Measurements from ENCODE around the gene RPS5.
A peak's percentile ranks its signal among the peaks of the same experiment; 100 is the strongest.

RPS5 gene

DNA sequence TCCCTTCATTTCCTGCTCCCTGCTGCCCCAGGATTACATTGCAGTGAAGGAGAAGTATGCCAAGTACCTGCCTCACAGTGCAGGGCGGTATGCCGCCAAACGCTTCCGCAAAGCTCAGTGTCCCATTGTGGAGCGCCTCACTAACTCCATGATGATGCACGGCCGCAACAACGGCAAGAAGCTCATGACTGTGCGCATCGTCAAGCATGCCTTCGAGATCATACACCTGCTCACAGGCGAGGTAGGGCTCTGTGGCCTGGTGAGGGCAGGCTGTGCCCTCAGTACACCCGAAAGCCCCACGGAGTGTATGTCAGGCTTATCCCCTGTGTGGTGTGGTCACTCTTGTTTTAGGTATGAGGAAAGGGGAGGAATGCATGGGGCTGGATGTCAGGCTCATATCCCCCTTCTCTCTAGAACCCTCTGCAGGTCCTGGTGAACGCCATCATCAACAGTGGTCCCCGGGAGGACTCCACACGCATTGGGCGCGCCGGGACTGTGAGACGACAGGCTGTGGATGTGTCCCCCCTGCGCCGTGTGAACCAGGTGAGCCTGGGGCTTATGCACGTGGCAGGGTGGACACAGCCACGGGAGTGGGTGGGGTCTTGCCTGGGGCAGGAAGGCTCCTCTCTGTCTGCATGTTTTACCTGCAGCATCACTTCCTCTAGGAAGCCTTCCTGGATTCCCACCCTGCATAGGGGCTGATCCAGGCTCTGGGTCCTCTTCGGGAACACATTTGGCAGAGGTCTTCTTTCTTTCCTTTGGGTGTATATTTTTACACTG is 6.1 kb downstream of the RPS5 start:
- Mint-ChIP-seq H3K27me3 (no peaks in the 10 kb centered on the region), H3K4me1 (ENCODE audit: low read depth) (peaks cover 47% of the 10 kb centered on the region), H3K9me3 (no peaks in the 10 kb centered on the region), H3K27ac (no peak overlapping the region), H3K4me3 (no peak overlapping the region), H3K36me3 (ENCODE audit: low read depth) (peaks cover 62% of the 10 kb centered on the region)

DNA sequence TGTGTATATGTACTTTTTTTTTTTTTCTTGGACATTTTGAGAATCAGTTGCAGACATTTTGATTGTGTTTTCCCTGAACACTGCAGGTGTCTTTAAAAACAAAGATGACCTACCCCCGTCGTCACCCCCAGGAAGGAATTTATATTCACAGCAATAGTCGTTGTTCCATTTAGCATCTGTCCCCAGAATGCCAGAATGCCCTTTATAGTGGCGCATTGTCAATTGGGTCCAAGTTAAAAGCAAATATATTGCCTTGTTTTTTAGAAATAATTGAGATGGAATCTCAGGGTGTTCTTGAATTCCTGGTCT is 6.6 kb downstream of the RPS5 start:
- Mint-ChIP-seq H3K9me3 (no peaks in the 10 kb centered on the region), H3K36me3 (ENCODE audit: low read depth) (peaks cover 56% of the 10 kb centered on the region), H3K4me1 (ENCODE audit: low read depth) (peaks cover 42% of the 10 kb centered on the region), H3K27me3 (no peaks in the 10 kb centered on the region), H3K27ac (no peak overlapping the region), H3K4me3 (no peak overlapping the region)

DNA sequence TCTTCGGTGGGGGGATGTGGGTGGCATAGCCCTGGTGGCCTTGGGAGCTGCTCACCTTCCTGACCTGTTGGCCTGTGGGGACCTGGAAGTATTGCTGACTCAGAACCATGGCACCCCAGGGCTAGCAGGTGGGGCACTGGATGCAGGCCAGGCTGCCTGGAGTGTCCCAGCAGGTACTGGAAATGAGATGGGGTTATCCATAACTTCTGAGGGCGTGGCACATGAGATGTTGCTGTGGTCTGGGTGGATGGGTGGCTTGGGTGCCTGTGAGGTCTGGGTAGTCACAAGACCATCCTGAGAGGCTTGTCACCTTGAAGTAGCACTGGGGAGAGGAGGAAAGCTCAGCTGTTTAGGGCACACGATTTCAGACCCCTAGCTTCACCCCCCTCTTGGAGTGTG is 7.8 kb downstream of the RPS5 start:
- no peaks in the 10 kb centered on the region for H3K9me3 Mint-ChIP-seq
- H3K27ac Mint-ChIP-seq = no peak overlapping the region
- H3K27me3 Mint-ChIP-seq = peaks cover 5% of the 10 kb centered on the region
- no peak overlapping the region for H3K4me3 Mint-ChIP-seq
- H3K36me3 Mint-ChIP-seq (ENCODE audit: low read depth) = peaks cover 48% of the 10 kb centered on the region
- H3K4me1 Mint-ChIP-seq (ENCODE audit: low read depth) = peaks cover 33% of the 10 kb centered on the region

DNA sequence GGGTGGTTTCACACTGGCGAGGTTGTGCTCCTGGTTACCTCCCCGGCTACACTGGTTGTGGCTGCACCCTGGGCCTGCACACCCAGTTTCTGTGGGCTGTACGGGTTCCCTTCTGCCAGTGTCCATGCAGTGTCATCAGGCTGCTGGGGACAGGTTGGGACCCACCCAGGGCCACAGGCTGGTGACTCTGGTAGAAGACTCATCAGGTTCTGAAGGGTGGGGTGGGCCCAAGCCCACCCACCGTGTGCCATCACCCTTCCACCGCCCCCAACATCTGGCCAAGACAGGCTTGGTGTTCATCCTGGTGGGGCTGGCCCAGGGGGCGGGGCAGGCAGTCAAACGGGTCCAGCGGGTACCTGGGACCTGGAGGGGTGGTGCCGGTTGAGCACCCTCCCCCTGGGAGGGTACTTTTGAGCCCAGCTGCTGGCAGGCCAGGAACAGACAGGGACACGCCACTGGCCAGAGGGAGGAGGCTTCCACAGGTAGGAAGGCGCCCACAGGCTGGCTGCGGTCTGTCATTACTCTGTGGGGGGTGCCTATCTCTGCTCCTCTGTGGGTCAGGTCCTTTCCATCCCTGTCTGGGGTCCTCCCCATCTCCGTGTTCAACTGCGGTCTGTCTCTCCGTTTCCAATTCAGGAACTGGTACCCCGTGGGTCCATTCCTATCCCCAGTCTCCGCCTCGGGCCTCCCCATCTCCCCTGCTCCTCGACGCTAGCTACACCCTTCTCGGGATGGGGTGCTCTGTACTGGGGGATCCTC is 8.3 kb downstream of the RPS5 start, which contains the start of gene RNF225:
Gene RNF225 (plus strand): TSS at position 437 of the 759 bp plus-strand sequence. CDS start 434 bp downstream, outside the sequence.
- no peak within 1 kb of the TSS for H3K27ac Mint-ChIP-seq
- no peak within 1 kb of the TSS for H3K4me3 Mint-ChIP-seq
- peaks cover 6% of the 10 kb centered on the region for H3K27me3 Mint-ChIP-seq
- H3K9me3 Mint-ChIP-seq = no peaks in the 10 kb centered on the region
- H3K36me3 Mint-ChIP-seq (ENCODE audit: low read depth) = peaks cover 44% of the 10 kb centered on the region
- H3K4me1 Mint-ChIP-seq (ENCODE audit: low read depth) = peaks cover 32% of the 10 kb centered on the region

DNA sequence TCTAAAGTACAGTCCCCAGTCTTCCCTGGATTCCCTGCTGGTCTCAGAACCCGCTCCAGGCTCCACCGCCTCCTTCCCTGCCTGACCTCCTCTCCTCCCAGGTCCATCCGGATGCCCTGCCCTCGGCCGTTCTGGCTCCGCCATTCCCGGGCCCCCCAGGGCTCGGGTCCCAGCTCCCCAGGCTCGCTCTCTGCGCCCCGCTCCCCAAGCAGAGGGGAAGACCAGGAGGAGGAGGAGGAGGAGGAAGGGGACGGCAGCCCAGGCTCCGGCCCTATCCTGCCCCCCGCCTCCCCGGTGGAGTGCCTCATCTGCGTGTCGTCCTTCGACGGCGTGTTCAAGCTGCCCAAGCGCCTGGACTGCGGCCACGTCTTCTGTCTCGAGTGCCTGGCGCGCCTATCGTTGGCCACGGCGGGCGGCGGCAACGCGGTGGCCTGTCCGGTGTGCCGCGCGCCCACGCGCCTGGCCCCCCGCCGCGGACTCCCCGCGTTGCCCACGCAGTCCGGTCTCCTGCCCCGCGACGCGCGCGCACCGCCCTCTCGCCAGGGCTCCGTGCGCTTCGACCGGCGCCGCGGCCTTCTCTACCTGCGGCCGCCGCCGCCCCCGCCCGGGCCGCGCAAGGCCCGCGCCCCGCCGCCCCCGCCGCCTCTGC is 9.0 kb downstream of the RPS5 start:
- H3K27ac Mint-ChIP-seq = no peak overlapping the region
- H3K27me3 Mint-ChIP-seq = peaks cover 7% of the 10 kb centered on the region
- peaks cover 31% of the 10 kb centered on the region for H3K4me1 Mint-ChIP-seq (ENCODE audit: low read depth)
- H3K4me3 Mint-ChIP-seq = no peak overlapping the region
- no peaks in the 10 kb centered on the region for H3K9me3 Mint-ChIP-seq
- peaks cover 37% of the 10 kb centered on the region for H3K36me3 Mint-ChIP-seq (ENCODE audit: low read depth)

DNA sequence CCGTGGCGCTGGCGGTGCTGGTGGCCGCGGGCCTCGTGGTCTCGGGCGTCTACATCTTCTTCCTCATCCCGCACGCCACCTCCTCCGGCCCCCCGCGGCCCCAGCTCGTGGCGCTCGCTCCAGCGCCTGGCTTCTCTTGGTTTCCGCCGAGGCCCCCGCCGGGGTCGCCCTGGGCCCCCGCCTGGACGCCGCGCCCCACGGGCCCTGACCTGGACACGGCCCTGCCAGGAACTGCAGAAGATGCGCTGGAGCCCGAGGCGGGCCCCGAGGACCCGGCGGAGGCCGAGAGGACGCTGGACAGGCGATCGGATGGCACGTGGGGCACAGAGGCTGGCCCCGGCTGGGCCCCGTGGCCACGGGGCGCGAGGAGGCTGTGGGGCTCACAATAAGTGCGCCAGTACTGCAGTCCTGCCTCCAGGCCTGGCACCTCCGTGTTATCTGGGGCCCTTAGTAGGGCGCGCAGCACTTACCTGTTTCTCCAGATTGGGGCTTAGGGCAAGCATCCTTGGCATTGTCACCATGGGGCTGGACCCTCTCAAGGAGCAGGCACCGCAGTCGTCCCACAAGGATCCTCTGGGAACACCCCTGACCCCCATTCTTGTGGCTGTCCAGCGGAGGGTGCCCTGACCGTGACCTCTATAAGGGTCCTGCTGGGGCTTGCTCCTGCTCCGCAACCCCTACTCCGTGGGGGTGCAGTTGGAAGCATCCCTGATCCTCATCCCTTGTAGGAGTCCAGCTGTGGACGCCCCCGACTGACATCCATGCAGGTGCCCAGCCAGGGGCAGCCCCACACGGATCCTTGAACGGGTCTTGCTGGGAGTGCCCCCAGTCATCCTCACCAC is 9.8 kb downstream of the RPS5 start:
- peaks cover 34% of the 10 kb centered on the region for H3K4me1 Mint-ChIP-seq (ENCODE audit: low read depth)
- H3K4me3 Mint-ChIP-seq = no peak overlapping the region
- H3K27me3 Mint-ChIP-seq = peaks cover 10% of the 10 kb centered on the region
- H3K9me3 Mint-ChIP-seq = no peaks in the 10 kb centered on the region
- no peak overlapping the region for H3K27ac Mint-ChIP-seq
- H3K36me3 Mint-ChIP-seq (ENCODE audit: low read depth) = peaks cover 30% of the 10 kb centered on the region

DNA sequence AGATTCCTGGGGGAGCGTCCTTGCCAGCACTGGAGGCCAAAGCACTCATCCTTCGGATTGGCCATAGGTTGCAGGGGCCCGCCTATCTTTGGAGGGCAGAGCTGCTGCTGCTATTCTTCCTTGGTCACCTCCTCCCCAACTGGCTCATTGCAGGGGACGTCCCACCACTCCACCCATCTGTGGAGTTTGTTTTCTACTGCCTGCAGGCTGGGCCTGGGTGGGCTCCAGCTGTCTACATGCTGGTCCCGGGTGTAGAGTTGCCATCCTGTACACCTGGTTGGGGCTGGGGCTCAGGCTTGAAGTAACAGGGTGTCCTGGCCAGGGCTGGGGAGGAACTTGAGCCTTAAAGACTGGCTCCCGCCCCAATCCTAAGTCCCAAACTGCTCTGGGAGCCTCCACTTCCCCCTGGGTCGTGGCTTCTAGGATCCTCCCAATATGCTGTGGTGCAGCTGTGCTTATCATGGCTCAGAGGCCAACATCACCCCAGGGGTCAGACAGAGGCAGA is 10.5 kb downstream of the RPS5 start:
- peaks cover 10% of the 10 kb centered on the region for H3K27me3 Mint-ChIP-seq
- H3K36me3 Mint-ChIP-seq (ENCODE audit: low read depth) = peaks cover 25% of the 10 kb centered on the region
- H3K27ac Mint-ChIP-seq = no peak overlapping the region
- no peaks in the 10 kb centered on the region for H3K9me3 Mint-ChIP-seq
- H3K4me1 Mint-ChIP-seq (ENCODE audit: low read depth) = peaks cover 36% of the 10 kb centered on the region
- H3K4me3 Mint-ChIP-seq = no peak overlapping the region

DNA sequence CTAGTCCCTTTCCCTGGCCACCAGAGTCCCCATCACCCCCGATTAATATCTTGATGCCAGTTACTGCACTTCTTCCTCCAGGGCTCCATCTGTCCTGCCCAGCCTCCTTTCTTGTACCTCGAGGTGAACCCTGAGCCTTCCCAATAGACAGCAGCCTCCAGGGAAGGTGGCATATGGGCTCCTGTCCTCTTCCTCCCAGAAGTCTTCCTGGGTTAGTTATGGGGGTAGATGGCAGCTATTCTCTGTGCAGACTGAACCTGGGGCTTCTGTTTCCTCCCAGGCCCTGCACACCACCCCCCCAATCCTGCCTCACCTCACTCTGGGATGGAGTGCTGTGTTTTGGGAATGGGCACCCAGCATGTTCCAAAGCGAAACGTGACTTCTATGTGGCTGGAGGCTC is 11.0 kb downstream of the RPS5 start:
- peaks cover 20% of the 10 kb centered on the region for H3K36me3 Mint-ChIP-seq (ENCODE audit: low read depth)
- H3K27ac Mint-ChIP-seq = no peak overlapping the region
- peaks cover 33% of the 10 kb centered on the region for H3K4me1 Mint-ChIP-seq (ENCODE audit: low read depth)
- H3K4me3 Mint-ChIP-seq = no peak overlapping the region
- peaks cover 10% of the 10 kb centered on the region for H3K27me3 Mint-ChIP-seq
- no peaks in the 10 kb centered on the region for H3K9me3 Mint-ChIP-seq

DNA sequence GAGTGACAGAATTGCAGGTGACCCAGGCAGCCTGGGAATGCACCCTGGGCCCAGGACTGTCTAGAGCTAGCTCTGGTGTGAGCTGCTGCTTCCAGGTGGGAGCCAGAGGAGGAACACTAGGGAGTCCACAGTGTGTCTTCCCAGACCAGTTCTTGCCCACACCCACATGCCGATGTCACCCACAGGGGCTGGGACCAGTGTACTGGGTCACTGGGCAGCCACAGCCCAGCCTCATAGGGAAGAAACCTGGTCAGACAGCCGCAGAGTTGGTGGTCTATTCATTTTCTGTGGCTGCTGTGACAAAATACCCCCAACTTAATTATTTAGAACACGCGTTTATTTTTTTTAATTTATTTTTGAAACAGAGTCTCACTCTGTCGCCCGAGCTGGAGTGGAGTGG is 11.5 kb downstream of the RPS5 start:
- no peak overlapping the region for H3K27ac Mint-ChIP-seq
- H3K36me3 Mint-ChIP-seq (ENCODE audit: low read depth) = peaks cover 16% of the 10 kb centered on the region
- H3K27me3 Mint-ChIP-seq = peaks cover 10% of the 10 kb centered on the region

DNA sequence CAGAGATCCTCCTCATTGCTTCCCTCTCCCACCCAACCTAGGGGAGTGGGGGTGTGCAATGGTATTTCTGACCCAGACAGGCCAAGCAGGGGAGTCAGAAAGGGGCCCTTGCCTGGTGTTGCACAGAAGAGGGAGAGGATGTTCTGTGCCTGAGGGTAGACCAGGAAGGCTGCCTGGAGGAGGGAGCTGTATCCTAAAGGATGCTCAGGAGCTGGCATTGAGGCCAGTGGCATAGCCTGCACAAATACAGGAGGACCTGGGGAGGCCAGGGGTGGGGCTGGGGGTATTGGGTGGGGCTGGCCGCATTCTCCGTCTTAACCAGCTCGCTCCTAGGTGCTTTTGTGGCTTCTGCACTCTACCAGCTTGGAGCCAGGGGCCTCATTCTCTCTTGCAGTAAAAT is 12.8 kb downstream of the RPS5 start:
- Mint-ChIP-seq H3K27me3 (peaks cover 10% of the 10 kb centered on the region), H3K36me3 (ENCODE audit: low read depth) (peaks cover 2% of the 10 kb centered on the region), H3K4me3 (no peak overlapping the region), H3K4me1 (ENCODE audit: low read depth) (peaks cover 28% of the 10 kb centered on the region), H3K9me3 (no peaks in the 10 kb centered on the region), H3K27ac (no peak overlapping the region)

More for the DNA sequence above, 11.5 kb downstream of the RPS5 start:
- peaks cover 32% of the 10 kb centered on the region for H3K4me1 Mint-ChIP-seq (ENCODE audit: low read depth)
- no peak overlapping the region for H3K4me3 Mint-ChIP-seq
- H3K9me3 Mint-ChIP-seq = no peaks in the 10 kb centered on the region

DNA sequence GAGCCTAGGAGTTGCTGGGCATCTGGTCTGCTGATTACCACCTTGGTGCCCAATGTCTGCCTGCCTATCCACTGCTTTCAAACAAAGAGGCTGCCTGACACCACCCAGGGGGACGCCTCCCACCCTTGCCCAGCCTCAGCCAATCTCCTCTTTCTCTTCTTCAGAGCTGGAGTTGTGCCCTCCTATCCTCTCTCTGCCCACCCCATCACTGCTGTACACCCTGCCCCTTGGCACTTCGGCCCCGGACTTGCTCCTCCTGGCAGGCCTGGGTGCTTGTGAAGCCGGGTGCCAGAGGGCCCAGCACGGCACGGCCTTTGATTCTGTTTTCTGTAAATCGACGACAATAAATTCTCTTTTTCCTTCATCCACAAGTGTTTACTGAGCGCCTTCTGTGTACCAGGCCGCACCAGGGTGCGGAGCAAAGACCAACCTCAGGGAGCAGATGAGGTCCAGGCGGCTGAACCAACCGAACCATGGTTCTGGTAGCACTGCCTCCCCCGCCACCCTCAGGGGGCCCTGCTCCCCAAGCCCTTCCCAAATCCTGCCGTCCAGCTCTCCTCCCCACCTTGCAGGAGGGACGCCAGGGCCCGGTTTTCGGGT is 13.3 kb downstream of the RPS5 start:
- H3K4me3 Mint-ChIP-seq = peak overlapping the region; percentile 86
- H3K9me3 Mint-ChIP-seq = no peaks in the 10 kb centered on the region
- H3K27me3 Mint-ChIP-seq = peaks cover 10% of the 10 kb centered on the region
- no peak overlapping the region for H3K27ac Mint-ChIP-seq
- H3K4me1 Mint-ChIP-seq (ENCODE audit: low read depth) = peaks cover 28% of the 10 kb centered on the region
- H3K36me3 Mint-ChIP-seq (ENCODE audit: low read depth) = no peaks in the 10 kb centered on the region

DNA sequence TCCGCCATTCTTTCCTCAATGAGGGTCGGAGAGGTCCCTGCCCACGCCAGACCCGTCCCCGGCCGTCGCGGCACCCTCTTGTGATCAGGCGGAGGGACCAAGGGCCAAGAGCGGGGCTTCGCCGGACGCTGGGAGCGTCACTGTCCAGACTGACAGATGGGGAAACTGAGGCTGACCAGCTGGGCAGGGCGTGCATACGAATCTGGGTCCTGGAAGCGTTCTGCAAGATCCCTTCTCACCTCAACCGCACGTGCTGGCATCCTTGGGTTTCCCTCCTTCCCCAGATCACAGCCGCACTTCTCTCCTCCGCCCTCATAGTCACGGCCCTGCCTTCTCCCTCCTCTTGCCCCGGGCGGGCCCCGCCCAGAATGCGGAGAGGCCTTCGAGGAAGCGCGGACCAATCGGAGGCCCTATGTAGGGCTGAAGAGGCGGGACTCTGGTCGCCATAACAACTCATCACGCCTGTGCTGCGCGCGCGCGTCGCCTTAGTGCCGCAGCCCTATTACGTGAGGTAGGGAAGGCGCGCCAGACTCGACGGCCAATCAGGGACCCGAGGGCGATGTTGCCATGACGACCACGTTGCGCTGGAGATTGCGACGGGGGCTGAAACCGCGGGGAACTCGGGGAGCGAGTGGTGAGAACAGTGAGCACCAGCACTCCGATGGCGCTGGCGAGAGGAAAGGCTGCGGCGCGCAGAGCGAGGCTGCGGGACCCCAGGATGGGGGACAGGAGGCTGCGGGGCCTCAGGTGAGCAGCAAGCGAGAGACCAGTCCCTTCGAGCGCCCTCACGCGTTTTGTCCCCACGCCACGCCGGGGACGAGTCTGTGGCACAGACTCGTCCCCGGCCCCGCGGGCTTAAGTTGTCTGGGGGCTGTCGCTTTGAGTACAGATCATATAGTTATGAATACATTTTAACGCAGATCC is 14.1 kb downstream of the RPS5 start:
- Mint-ChIP-seq H3K9me3 (no peaks in the 10 kb centered on the region), H3K36me3 (ENCODE audit: low read depth) (no peaks in the 10 kb centered on the region), H3K27me3 (peaks cover 10% of the 10 kb centered on the region), H3K4me3 (peak overlapping the region; percentile 86), H3K27ac (peak overlapping the region; percentile 83), H3K4me1 (ENCODE audit: low read depth) (peaks cover 24% of the 10 kb centered on the region)

DNA sequence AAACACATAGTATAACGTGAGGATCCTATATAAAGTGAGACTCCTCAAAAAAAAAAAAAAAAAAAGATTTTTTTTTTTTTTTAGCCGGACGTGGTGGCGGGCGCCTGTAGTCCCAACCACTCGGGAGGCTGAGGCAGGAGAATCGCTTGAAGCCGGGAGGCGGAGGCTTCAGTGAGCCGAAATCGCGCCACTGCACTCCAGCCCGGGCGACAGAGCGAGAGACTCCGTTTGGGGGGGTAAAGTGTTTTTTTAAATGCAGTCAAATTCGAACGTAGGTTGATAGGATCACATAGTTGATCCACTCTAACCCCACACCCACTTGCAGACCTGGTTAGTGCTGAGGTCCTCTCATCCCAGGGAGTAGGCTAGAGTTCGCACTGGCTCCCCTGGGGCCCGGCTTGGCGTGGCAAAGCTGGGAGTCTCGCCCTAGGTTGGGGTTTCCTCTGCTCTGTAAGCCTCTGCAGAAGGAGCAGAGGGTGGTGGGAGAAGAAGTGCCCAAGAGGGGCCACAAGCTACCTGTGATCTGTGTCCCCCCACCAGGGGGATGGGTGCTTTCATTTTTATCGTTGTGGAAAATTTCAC is 14.9 kb downstream of the RPS5 start:
- no peaks in the 10 kb centered on the region for H3K9me3 Mint-ChIP-seq
- H3K36me3 Mint-ChIP-seq (ENCODE audit: low read depth) = no peaks in the 10 kb centered on the region
- peaks cover 10% of the 10 kb centered on the region for H3K27me3 Mint-ChIP-seq
- no peak overlapping the region for H3K27ac Mint-ChIP-seq
- H3K4me1 Mint-ChIP-seq (ENCODE audit: low read depth) = peaks cover 28% of the 10 kb centered on the region
- peak overlapping the region; percentile 86 for H3K4me3 Mint-ChIP-seq
